Fibroblast of pulmonary artery (primary cell): ENCODE data around the gene FBXO42.
"Not testable (repeated sequence)": the region's sequence is repeated elsewhere in the genome, so short reads cannot be mapped to it uniquely, and the experiment has no call there.

Experiments
- DNase-seq: peaks from one replicate; pipeline ENCODE4 v3.0.0-alpha.2; 2010; ENCODE audit warnings: low read depth
- H3K4me3 ChIP-seq: replicated peaks from 2 replicates; pipeline ENCODE4 v1.5.1; 2011; ENCODE audit warnings: low read depth, mild to moderate bottlenecking, control low read depth, low read length, moderate library complexity
- TF ChIP-seq, protein P1 (sequence below): IDR thresholded peaks from 2 replicates; pipeline ENCODE4 v1.5.1; 2011; ENCODE audit warnings: mild to moderate bottlenecking, control low read depth, low read length, inconsistent platforms; ENCODE audit errors: missing control alignments

Gene FBXO42

DNA sequence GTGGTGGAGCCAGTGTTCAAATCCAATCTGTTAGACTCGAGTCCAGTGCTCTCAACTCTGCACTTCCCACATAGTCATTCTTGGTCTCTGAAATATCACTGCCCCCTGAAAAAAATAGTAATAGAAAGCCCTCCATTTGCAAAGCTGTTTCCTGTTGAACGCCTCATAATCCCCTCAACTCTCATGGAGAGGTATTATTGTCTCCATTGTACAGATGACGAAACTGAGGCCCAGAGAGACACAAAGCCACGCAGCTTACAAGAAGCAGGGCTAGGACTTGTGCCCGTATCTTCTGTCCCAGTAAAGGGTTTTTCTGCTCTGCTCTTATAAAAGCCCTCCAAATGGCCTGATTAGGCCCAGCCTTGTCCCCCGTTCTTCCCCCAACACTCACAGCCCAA is 133.6 kb downstream of the FBXO42 start:
- no peak for DNase-seq
- H3K4me3 ChIP-seq: no peak overlapping the region
- TF ChIP-seq, protein P1, sequence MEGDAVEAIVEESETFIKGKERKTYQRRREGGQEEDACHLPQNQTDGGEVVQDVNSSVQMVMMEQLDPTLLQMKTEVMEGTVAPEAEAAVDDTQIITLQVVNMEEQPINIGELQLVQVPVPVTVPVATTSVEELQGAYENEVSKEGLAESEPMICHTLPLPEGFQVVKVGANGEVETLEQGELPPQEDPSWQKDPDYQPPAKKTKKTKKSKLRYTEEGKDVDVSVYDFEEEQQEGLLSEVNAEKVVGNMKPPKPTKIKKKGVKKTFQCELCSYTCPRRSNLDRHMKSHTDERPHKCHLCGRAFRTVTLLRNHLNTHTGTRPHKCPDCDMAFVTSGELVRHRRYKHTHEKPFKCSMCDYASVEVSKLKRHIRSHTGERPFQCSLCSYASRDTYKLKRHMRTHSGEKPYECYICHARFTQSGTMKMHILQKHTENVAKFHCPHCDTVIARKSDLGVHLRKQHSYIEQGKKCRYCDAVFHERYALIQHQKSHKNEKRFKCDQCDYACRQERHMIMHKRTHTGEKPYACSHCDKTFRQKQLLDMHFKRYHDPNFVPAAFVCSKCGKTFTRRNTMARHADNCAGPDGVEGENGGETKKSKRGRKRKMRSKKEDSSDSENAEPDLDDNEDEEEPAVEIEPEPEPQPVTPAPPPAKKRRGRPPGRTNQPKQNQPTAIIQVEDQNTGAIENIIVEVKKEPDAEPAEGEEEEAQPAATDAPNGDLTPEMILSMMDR: no peak

DNA sequence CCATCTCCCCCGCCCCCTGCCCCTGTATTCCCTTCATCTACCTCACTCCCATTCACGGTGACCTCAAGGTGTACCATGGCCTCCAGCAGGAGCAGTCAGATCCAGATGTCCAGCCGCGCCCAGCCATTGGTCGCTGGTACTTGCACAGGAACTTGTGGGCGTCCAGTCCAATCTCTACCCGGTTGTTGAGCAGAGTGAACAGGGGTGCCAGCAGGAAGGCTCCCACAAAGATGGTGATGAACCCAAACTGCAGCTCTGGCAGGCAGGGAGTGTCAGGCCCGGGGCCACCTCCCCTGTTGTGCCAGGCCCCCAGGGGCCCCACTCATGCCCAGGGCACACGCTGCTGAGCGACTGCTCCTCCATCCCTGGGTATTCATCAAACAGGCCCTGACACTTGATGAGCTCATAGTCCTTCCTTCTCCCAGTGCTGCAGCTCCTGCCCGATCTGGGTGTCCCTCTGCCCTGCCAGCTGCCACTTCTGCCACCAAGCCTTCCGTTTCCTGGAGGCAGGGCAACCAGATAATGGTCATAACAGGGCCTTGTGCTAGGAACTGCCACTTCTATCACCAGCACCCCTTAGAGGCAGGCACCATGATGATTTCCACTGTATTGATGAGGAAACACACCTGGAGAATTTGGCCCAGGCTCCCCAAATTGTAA is 134.1 kb downstream of the FBXO42 start:
- H3K4me3 ChIP-seq: no peak overlapping the region
- TF ChIP-seq, protein P1: no peak
- DNase-seq: no peak

GRCh38 chr1:16217061-16217785 is 135.1 kb downstream of the FBXO42 start:
- peak; percentile 98 for DNase-seq
- peak overlapping the region; percentile 53 for H3K4me3 ChIP-seq
- TF ChIP-seq, protein P1: no peak

- peak overlapping the region; percentile 53 for H3K4me3 ChIP-seq
- TF ChIP-seq, protein P1: no peak
- DNase-seq: peak; percentile 87
These were observed 136.2 kb downstream of the FBXO42 start for GRCh38 chr1:16215882-16216753.

DNA sequence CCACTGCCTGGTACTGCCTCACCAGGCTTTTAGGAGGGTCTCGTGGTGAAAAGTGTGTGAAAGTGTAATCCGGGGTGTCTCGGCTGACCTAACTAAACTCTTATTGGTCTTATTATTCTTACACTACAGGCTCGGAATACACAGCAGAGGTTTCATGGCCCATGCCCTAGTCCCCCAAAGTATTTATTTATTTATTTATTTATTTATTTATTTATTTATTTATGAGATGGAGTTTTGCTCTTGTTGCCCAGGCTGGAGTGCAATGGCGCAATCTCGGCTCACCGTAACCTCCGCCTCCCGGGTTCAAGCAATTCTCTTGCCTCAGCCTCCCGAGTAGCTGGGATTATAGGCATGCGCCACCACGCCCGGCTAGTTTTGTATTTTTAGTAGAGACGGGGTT is 137.0 kb downstream of the FBXO42 start:
- H3K4me3 ChIP-seq, DNase-seq: not testable (repeated sequence)

DNA sequence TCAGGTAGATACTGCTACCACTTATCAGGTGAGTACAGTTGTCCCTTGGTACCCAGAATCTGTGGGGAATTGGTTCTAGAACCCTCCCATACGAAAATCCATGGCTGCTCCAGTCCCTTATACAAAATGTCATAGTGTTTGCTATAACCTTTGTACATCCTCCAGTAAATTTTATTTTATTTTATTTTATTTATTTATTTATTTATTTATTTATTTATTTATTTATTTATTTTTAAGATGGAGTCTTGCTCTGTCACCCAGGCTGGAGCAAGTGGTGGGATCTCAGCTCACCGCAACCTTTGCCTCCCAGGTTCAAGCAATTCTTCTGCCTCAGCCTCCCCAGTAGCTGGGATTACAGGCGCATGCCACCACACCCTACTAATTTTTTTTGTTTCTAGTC is 138.7 kb downstream of the FBXO42 start:
- not testable (repeated sequence) for DNase-seq, H3K4me3 ChIP-seq

GRCh38 chr1:16213013-16213412 is 139.3 kb downstream of the FBXO42 start:
- no peak overlapping the region for H3K4me3 ChIP-seq
- no peak for DNase-seq
- TF ChIP-seq, protein P1: no peak
